Loucy (cell line): ENCODE measurements around the gene RNASE13.

Source experiments
- H2AFZ ChIP-seq: fragments of 200-600 bp; sonication (generic); 2 replicates; pipeline ENCODE4 v1.6.0; 2016; ENCODE audit warnings: antibody characterized with exemption, mild to moderate bottlenecking, low read length, moderate library complexity
- H3F3A ChIP-seq: fragments of 200-600 bp; 2 replicates; pipeline ENCODE4 v1.6.0; 2016; ENCODE audit warnings: antibody characterized with exemption, low read depth, mild to moderate bottlenecking
- H3K27me3 ChIP-seq: fragments of 200-600 bp; sonication (generic); 2 replicates; pipeline ENCODE4 v1.6.1; 2014; ENCODE audit warnings: low read length, mild to moderate bottlenecking; ENCODE audit not compliant: insufficient read depth, poor library complexity, severe bottlenecking
- H3K36me3 ChIP-seq: fragments of 200-600 bp; sonication (generic); 2 replicates; pipeline ENCODE4 v1.6.1; 2016; ENCODE audit warnings: low read length; ENCODE audit not compliant: insufficient read depth
- H3K4me1 ChIP-seq: fragments of 200-600 bp; sonication (generic); 2 replicates; pipeline ENCODE4 v1.5.1; 2014; ENCODE audit warnings: low read length, mild to moderate bottlenecking; ENCODE audit not compliant: insufficient read depth, poor library complexity, severe bottlenecking
- H3K4me2 ChIP-seq: fragments of 200-600 bp; sonication (generic); 2 replicates; pipeline ENCODE4 v1.6.0; 2014; ENCODE audit warnings: antibody characterized with exemption, low read length, low read depth, mild to moderate bottlenecking; ENCODE audit not compliant: poor library complexity, severe bottlenecking
- H3K4me3 ChIP-seq: fragments of 200-600 bp; sonication (generic); 2 replicates; pipeline ENCODE4 v1.5.1; 2014; ENCODE audit warnings: low read length, mild to moderate bottlenecking, mixed read lengths; ENCODE audit not compliant: poor library complexity, severe bottlenecking
- H3K79me2 ChIP-seq: fragments of 200-600 bp; sonication (generic); 2 replicates; pipeline ENCODE4 v1.6.1; 2014; ENCODE audit warnings: low read length; ENCODE audit not compliant: insufficient read depth
- H3K9ac ChIP-seq: fragments of 200-600 bp; sonication (generic); 2 replicates; pipeline ENCODE4 v1.6.0; 2014; ENCODE audit warnings: mild to moderate bottlenecking, low read depth, low read length, moderate library complexity; ENCODE audit not compliant: poor library complexity, severe bottlenecking
- H3K9me2 ChIP-seq: fragments of 200-600 bp; sonication (generic); replicated peaks from 2 replicates; pipeline ENCODE4 v1.6.1; 2016; ENCODE audit warnings: low read depth, low read length, mixed read lengths
- H3K9me3 ChIP-seq: fragments of 200-600 bp; sonication (generic); 2 replicates; pipeline ENCODE4 v1.6.1; 2014; ENCODE audit warnings: mild to moderate bottlenecking, antibody characterized with exemption, low read length, low read depth; ENCODE audit not compliant: insufficient read depth
- H4K20me1 ChIP-seq: fragments of 200-600 bp; sonication (generic); 2 replicates; pipeline ENCODE4 v1.6.0; 2014; ENCODE audit warnings: antibody characterized with exemption, low read length, mild to moderate bottlenecking; ENCODE audit not compliant: insufficient read depth, poor library complexity, severe bottlenecking
- CTCF ChIP-seq: fragments of 200-600 bp; sonication (generic); conservative IDR thresholded peaks from 2 replicates; pipeline ENCODE4 v1.5.1; 2014; ENCODE audit warnings: mild to moderate bottlenecking, antibody characterized with exemption, low read length
- EZH2phosphoT487 ChIP-seq: fragments of 200-600 bp; IDR thresholded peaks from 2 replicates; pipeline ENCODE4 v1.6.1; 2018; ENCODE audit warnings: antibody characterized with exemption, mild to moderate bottlenecking, moderate library complexity, borderline replicate concordance

The RNASE13 gene, protein sequence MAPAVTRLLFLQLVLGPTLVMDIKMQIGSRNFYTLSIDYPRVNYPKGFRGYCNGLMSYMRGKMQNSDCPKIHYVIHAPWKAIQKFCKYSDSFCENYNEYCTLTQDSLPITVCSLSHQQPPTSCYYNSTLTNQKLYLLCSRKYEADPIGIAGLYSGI

DNA sequence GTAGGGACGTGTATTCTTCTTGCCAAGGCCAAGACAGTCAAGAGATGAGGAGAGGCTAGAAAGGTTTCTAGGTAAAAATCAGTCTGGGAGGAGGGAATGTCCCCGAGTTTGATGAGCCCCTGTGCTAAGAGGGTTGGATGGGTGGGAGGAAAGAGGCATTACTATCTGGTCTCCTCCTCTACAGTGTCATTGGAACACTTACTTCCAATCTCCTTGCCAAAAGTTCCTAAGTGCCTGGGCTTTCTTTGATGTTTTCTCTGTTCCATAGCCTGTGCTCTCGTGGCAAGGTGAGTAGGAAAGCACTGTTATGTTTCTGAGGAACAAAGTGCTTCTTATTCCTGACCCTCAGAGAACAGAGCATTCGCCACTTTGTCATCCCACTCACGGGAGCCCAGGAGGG is at the start of gene RNASE13:
Gene RNASE13 (minus strand): TSS at position 101 of the 400 bp plus-strand sequence. CDS start 519 bp downstream, outside the sequence.
- Histone ChIP-seq H2AFZ (no peak within 1 kb of the TSS), H3K9me2 (no peaks in the 10 kb centered on the region)

GRCh38 chr14:21084396-21084795 is 49.8 kb upstream of the RNASE13 start:
- no peaks in the 10 kb centered on the region for H3F3A ChIP-seq

More for the DNA sequence above, at the start of gene RNASE13:
- Histone ChIP-seq H3K4me1 (no peaks in the 10 kb centered on the region), H3F3A (no peaks in the 10 kb centered on the region), H3K27me3 (no peaks in the 10 kb centered on the region), H3K36me3 (no peaks in the 10 kb centered on the region), H3K79me2 (no peaks in the 10 kb centered on the region), H3K4me2 (no peak within 1 kb of the TSS), H4K20me1 (no peaks in the 10 kb centered on the region), H3K4me3 (no peak within 1 kb of the TSS), H3K9me3 (no peaks in the 10 kb centered on the region), H3K9ac (no peak within 1 kb of the TSS)
- TF ChIP-seq CTCF (no peak), EZH2phosphoT487 (no peak)

DNA sequence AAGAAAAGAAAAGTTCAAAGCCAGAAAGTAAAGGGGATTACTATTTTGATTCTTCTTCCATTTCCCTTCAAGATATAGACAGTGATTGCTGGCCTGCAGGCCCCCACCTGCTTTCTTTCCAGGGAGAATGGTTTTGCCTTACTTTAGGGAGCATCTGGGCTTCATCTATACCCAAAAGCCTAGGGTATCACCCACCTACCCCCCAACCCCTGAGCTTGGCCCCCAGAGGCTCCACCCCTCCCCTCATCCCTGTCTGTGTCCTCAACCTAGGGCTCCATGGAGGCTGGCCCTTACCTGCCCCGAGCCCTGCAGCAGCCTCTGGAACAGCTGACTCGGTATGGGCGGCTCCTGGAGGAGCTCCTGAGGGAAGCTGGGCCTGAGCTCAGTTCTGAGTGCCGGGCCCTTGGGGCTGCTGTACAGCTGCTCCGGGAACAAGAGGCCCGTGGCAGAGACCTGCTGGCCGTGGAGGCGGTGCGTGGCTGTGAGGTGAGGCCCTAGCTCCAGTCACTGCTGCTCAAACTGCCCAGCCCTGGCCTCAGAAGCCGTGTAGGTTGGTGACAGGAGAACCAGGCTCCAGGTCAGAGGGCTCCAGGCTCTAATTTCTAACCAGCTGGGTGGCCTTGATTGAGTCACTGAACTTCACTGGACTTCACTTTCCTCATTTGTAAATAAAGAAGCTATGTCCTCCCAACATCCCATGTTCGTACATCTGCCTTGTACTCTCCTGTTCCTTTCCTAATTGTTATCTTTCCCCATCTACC is 49.1 kb upstream of the RNASE13 start:
- Histone ChIP-seq H3K9me2 (no peaks in the 10 kb centered on the region), H3F3A (no peaks in the 10 kb centered on the region), H3K4me3 (no peak overlapping the region), H3K4me1 (peaks cover 7% of the 10 kb centered on the region), H3K9me3 (no peaks in the 10 kb centered on the region), H4K20me1 (peaks cover 3% of the 10 kb centered on the region), H3K79me2 (no peaks in the 10 kb centered on the region), H3K4me2 (no peak overlapping the region), H3K27me3 (no peaks in the 10 kb centered on the region), H3K36me3 (no peaks in the 10 kb centered on the region), H2AFZ (no peak overlapping the region), H3K9ac (no peak overlapping the region)
- TF ChIP-seq CTCF, result no peak
- no peak for TF ChIP-seq EZH2phosphoT487

More at GRCh38 chr14:21084396-21084795, 49.8 kb upstream of the RNASE13 start:
- Histone ChIP-seq H2AFZ (no peak overlapping the region), H3K4me2 (no peak overlapping the region), H3K79me2 (no peaks in the 10 kb centered on the region), H4K20me1 (peaks cover 3% of the 10 kb centered on the region), H3K4me3 (no peak overlapping the region), H3K4me1 (peaks cover 7% of the 10 kb centered on the region), H3K9me3 (no peaks in the 10 kb centered on the region), H3K27me3 (no peaks in the 10 kb centered on the region), H3K36me3 (no peaks in the 10 kb centered on the region), H3K9me2 (no peaks in the 10 kb centered on the region), H3K9ac (no peak overlapping the region)
- TF ChIP-seq CTCF (no peak), EZH2phosphoT487 (no peak)
